Measurements from ENCODE around the gene HERC2. TPM values are rescaled to one million over a fixed set of nuclear protein-coding genes. Genes with fewer than 3 reads are reported as not detected.
A peak's percentile ranks its signal among the peaks of the same experiment; 100 is the strongest.

HERC2 gene
- total RNA-seq, 2 experiments from 2014 or later, result 26.8 to 35.0 TPM

GRCh38 chr15:28096670-28097431, 225.1 kb downstream of the HERC2 start:
- H3K4me1 Mint-ChIP-seq, result peaks cover 24% of the 10 kb centered on the region
- intact Hi-C loops (cut with DNase I, micrococcal nuclease), result loop anchor here in 1 of 2 experiments (1.0 kb wide), 1 partner anchor 9 kb away; no protein-coding TSS in a partner anchor
- peaks cover 53% of the 10 kb centered on the region for H3K27me3 Mint-ChIP-seq
- H3K27ac Mint-ChIP-seq, result no peak overlapping the region
- DNase-seq (no peak), ATAC-seq (no peak)
- H3K36me3 Mint-ChIP-seq (ENCODE audit: low read depth), result peaks cover 3% of the 10 kb centered on the region
- peak overlapping the region; percentile 77 for H3K4me3 Mint-ChIP-seq
- ChIA-PET POLR2A (no interaction called here), CTCF (interaction anchor here (0.7 kb wide), 1 partner anchor 18 kb away, joined by 3 read pairs; no protein-coding TSS in a partner anchor)
- H3K9me3 Mint-ChIP-seq (ENCODE audit: low read depth), result no peaks in the 10 kb centered on the region

GRCh38 chr15:28096411-28096669, 225.6 kb downstream of the HERC2 start:
- peak overlapping the region; percentile 77 for H3K4me3 Mint-ChIP-seq
- peaks cover 56% of the 10 kb centered on the region for H3K27me3 Mint-ChIP-seq
- intact Hi-C loops (cut with DNase I, micrococcal nuclease), result loop anchor here in 1 of 2 experiments (1.0 kb wide), 1 partner anchor 10 kb away; no protein-coding TSS in a partner anchor
- H3K36me3 Mint-ChIP-seq (ENCODE audit: low read depth), result peaks cover 3% of the 10 kb centered on the region
- H3K4me1 Mint-ChIP-seq, result peaks cover 24% of the 10 kb centered on the region
- ChIA-PET POLR2A (no interaction called here), CTCF (no interaction called here)
- H3K27ac Mint-ChIP-seq, result no peak overlapping the region
- no peak for DNase-seq
- ATAC-seq, result no peak
- H3K9me3 Mint-ChIP-seq (ENCODE audit: low read depth), result peaks cover under 1% of the 10 kb centered on the region

GRCh38 chr15:28094732-28095521, 227.1 kb downstream of the HERC2 start:
- DNase-seq (peak; percentile 41), ATAC-seq (peak; percentile 17)
- no peak overlapping the region for H3K27ac Mint-ChIP-seq
- H3K27me3 Mint-ChIP-seq, result peaks cover 61% of the 10 kb centered on the region
- H3K4me1 Mint-ChIP-seq, result peaks cover 23% of the 10 kb centered on the region
- peaks cover 12% of the 10 kb centered on the region for H3K36me3 Mint-ChIP-seq (ENCODE audit: low read depth)
- intact Hi-C loops (cut with DNase I, micrococcal nuclease), result no loop called here
- ChIA-PET POLR2A (no interaction called here), CTCF (interaction anchor here (0.8 kb wide), 1 partner anchor 12 kb away, joined by 3 read pairs; no protein-coding TSS in a partner anchor)
- peaks cover 13% of the 10 kb centered on the region for H3K9me3 Mint-ChIP-seq (ENCODE audit: low read depth)
- peak overlapping the region; percentile 77 for H3K4me3 Mint-ChIP-seq

- Mint-ChIP-seq H3K4me1 (peaks cover 18% of the 10 kb centered on the region), H3K36me3 (ENCODE audit: low read depth) (peaks cover 12% of the 10 kb centered on the region), H3K9me3 (ENCODE audit: low read depth) (peaks cover 19% of the 10 kb centered on the region), H3K27me3 (peaks cover 63% of the 10 kb centered on the region), H3K27ac (no peak overlapping the region), H3K4me3 (no peak overlapping the region)
- ATAC-seq, result no peak
- POLR2A ChIA-PET, result no interaction called here
- no peak for DNase-seq
- CTCF ChIA-PET, result interaction anchor here (1.4 kb wide), 1 partner anchor 33 kb away, joined by 5 read pairs; no protein-coding TSS in a partner anchor
- intact Hi-C loops (cut with DNase I, micrococcal nuclease), result no loop called here
These were observed 228.0 kb downstream of the HERC2 start for GRCh38 chr15:28093752-28094535.

- ChIA-PET POLR2A (no interaction called here), CTCF (interaction anchor here (1.4 kb wide), 1 partner anchor 32 kb away, joined by 4 read pairs; no protein-coding TSS in a partner anchor)
These were observed 230.7 kb downstream of the HERC2 start for GRCh38 chr15:28091313-28091712.

GRCh38 chr15:28086175-28086703, 235.7 kb downstream of the HERC2 start:
- DNase-seq (peak; percentile 70), ATAC-seq (peak; percentile 98)
- H3K36me3 Mint-ChIP-seq (ENCODE audit: low read depth), result peaks cover 9% of the 10 kb centered on the region
- H3K4me1 Mint-ChIP-seq, result peaks cover 4% of the 10 kb centered on the region
- intact Hi-C loops (cut with DNase I, micrococcal nuclease), result loop anchor here (1.0 to 2.0 kb wide), 3 partner anchors 21 to 37 kb away; no protein-coding TSS in a partner anchor
- H3K27ac Mint-ChIP-seq, result no peak overlapping the region
- peaks cover 44% of the 10 kb centered on the region for H3K27me3 Mint-ChIP-seq
- CTCF ChIA-PET, result interaction anchor here (0.7 to 1.2 kb wide), 3 partner anchors 12 to 513 kb away, joined by 3 to 6 read pairs (median 3); no protein-coding TSS in a partner anchor
- POLR2A ChIA-PET, result no interaction called here
- no peak overlapping the region for H3K4me3 Mint-ChIP-seq
- H3K9me3 Mint-ChIP-seq (ENCODE audit: low read depth), result peaks cover 20% of the 10 kb centered on the region

More at GRCh38 chr15:28091313-28091712, 230.7 kb downstream of the HERC2 start:
- ATAC-seq, result no peak
- intact Hi-C loops (cut with DNase I, micrococcal nuclease), result no loop called here
- peaks cover 22% of the 10 kb centered on the region for H3K9me3 Mint-ChIP-seq (ENCODE audit: low read depth)
- no peak overlapping the region for H3K4me3 Mint-ChIP-seq
- no peak for DNase-seq
- H3K36me3 Mint-ChIP-seq (ENCODE audit: low read depth), result peaks cover 12% of the 10 kb centered on the region
- H3K27me3 Mint-ChIP-seq, result peaks cover 66% of the 10 kb centered on the region
- peaks cover 15% of the 10 kb centered on the region for H3K4me1 Mint-ChIP-seq
- no peak overlapping the region for H3K27ac Mint-ChIP-seq

- intact Hi-C loops (cut with DNase I, micrococcal nuclease), result loop anchor here (1.0 to 2.0 kb wide), 3 partner anchors 21 to 38 kb away; no protein-coding TSS in a partner anchor
- peaks cover 8% of the 10 kb centered on the region for H3K36me3 Mint-ChIP-seq (ENCODE audit: low read depth)
- ChIA-PET POLR2A (no interaction called here), CTCF (interaction anchor here (0.6 to 1.2 kb wide), 4 partner anchors 17 to 1335 kb away, joined by 3 to 6 read pairs (median 3); no protein-coding TSS in a partner anchor)
- DNase-seq (no peak), ATAC-seq (no peak)
- no peak overlapping the region for H3K27ac Mint-ChIP-seq
- peaks cover 41% of the 10 kb centered on the region for H3K27me3 Mint-ChIP-seq
- H3K9me3 Mint-ChIP-seq (ENCODE audit: low read depth), result peaks cover 16% of the 10 kb centered on the region
- no peak overlapping the region for H3K4me3 Mint-ChIP-seq
- H3K4me1 Mint-ChIP-seq, result peaks cover 4% of the 10 kb centered on the region
These were observed 236.3 kb downstream of the HERC2 start for GRCh38 chr15:28085489-28086174.

- no peaks in the 10 kb centered on the region for H3K36me3 Mint-ChIP-seq (ENCODE audit: low read depth)
- H3K27ac Mint-ChIP-seq, result no peak overlapping the region
- H3K27me3 Mint-ChIP-seq, result peaks cover 37% of the 10 kb centered on the region
- intact Hi-C loops (cut with DNase I, micrococcal nuclease), result no loop called here
- DNase-seq, result no peak
- peaks cover 6% of the 10 kb centered on the region for H3K9me3 Mint-ChIP-seq (ENCODE audit: low read depth)
- peaks cover 4% of the 10 kb centered on the region for H3K4me1 Mint-ChIP-seq
- POLR2A ChIA-PET, result no interaction called here
- CTCF ChIA-PET, result interaction anchor here (1.0 kb wide), 1 partner anchor 16 kb away, joined by 3 read pairs; no protein-coding TSS in a partner anchor
- ATAC-seq, result no peak
- H3K4me3 Mint-ChIP-seq, result no peak overlapping the region
These were observed 237.4 kb downstream of the HERC2 start for GRCh38 chr15:28084547-28084946.

- ChIA-PET CTCF (no interaction called here), POLR2A (no interaction called here)
- Mint-ChIP-seq H3K27me3 (peaks cover 28% of the 10 kb centered on the region), H3K9me3 (ENCODE audit: low read depth) (no peaks in the 10 kb centered on the region), H3K36me3 (ENCODE audit: low read depth) (no peaks in the 10 kb centered on the region), H3K4me3 (no peak overlapping the region), H3K4me1 (peaks cover 4% of the 10 kb centered on the region), H3K27ac (no peak overlapping the region)
- DNase-seq (no peak), ATAC-seq (no peak)
- intact Hi-C loops (cut with DNase I, micrococcal nuclease), result no loop called here
These were observed 238.9 kb downstream of the HERC2 start for GRCh38 chr15:28082891-28083684.

GRCh38 chr15:28081594-28081993, 240.4 kb downstream of the HERC2 start:
- H3K4me3 Mint-ChIP-seq, result no peak overlapping the region
- no peak for ATAC-seq
- no peak overlapping the region for H3K27ac Mint-ChIP-seq
- ChIA-PET CTCF (no interaction called here), POLR2A (no interaction called here)
- H3K27me3 Mint-ChIP-seq, result peaks cover 18% of the 10 kb centered on the region
- no peaks in the 10 kb centered on the region for H3K9me3 Mint-ChIP-seq (ENCODE audit: low read depth)
- DNase-seq, result no peak
- intact Hi-C loops (cut with DNase I, micrococcal nuclease), result no loop called here
- no peaks in the 10 kb centered on the region for H3K36me3 Mint-ChIP-seq (ENCODE audit: low read depth)
- H3K4me1 Mint-ChIP-seq, result peaks cover under 1% of the 10 kb centered on the region
